ENCODE results near the gene TNNI3.

Gene TNNI3

GRCh38 chr19:55136399-55137102 is 21.0 kb downstream of the TNNI3 start:
- no peak for TF ChIP-seq CTCF (IDR thresholded peaks at IDR 0.05; ENCODE audit: control insufficient read depth, insufficient read depth, low read depth, low read length, missing control alignments)
- no peak for DNase-seq (ENCODE audit: low read depth)
- no peak overlapping the region for H3K4me3 ChIP-seq (ENCODE audit: control insufficient read depth, low read depth, low read length)

- DNase-seq (ENCODE audit: low read depth) = no peak
- no peak overlapping the region for H3K4me3 ChIP-seq (ENCODE audit: control insufficient read depth, low read depth, low read length)
- TF ChIP-seq CTCF (IDR thresholded peaks at IDR 0.05; ENCODE audit: control insufficient read depth, insufficient read depth, low read depth, low read length, missing control alignments) = no peak
These were observed 22.8 kb downstream of the TNNI3 start for GRCh38 chr19:55134736-55135135.

- no peak for DNase-seq (ENCODE audit: low read depth)
- no peak for TF ChIP-seq CTCF (IDR thresholded peaks at IDR 0.05; ENCODE audit: control insufficient read depth, insufficient read depth, low read depth, low read length, missing control alignments)
- H3K4me3 ChIP-seq (ENCODE audit: control insufficient read depth, low read depth, low read length) = no peak overlapping the region
These were observed 23.7 kb downstream of the TNNI3 start for GRCh38 chr19:55133639-55134444.

GRCh38 chr19:55132453-55133129 is 24.9 kb downstream of the TNNI3 start:
- no peak for DNase-seq (ENCODE audit: low read depth)
- peak; percentile 26 for TF ChIP-seq CTCF (IDR thresholded peaks at IDR 0.05; ENCODE audit: control insufficient read depth, insufficient read depth, low read depth, low read length, missing control alignments)
- H3K4me3 ChIP-seq (ENCODE audit: control insufficient read depth, low read depth, low read length) = no peak overlapping the region

GRCh38 chr19:55131421-55131820 is 26.1 kb downstream of the TNNI3 start:
- TF ChIP-seq CTCF (IDR thresholded peaks at IDR 0.05; ENCODE audit: control insufficient read depth, insufficient read depth, low read depth, low read length, missing control alignments) = no peak
- no peak overlapping the region for H3K4me3 ChIP-seq (ENCODE audit: control insufficient read depth, low read depth, low read length)
- DNase-seq (ENCODE audit: low read depth) = no peak

- no peak overlapping the region for H3K4me3 ChIP-seq (ENCODE audit: control insufficient read depth, low read depth, low read length)
- no peak for DNase-seq (ENCODE audit: low read depth)
- no peak for TF ChIP-seq CTCF (IDR thresholded peaks at IDR 0.05; ENCODE audit: control insufficient read depth, insufficient read depth, low read depth, low read length, missing control alignments)
These were observed 38.5 kb downstream of the TNNI3 start for GRCh38 chr19:55119053-55119452.
